Left renal pelvis (tissue), 4 donors: ENCODE measurements around the gene KCNJ8. TPM values are rescaled to one million over a fixed set of nuclear protein-coding genes. Genes with fewer than 3 reads are reported as not detected.

ENCODE experiments used
- DNase-seq, 4 donors: peaks; one replicate each; pipeline ENCODE4 v3.0.0-alpha.2; 2013; ENCODE audit warnings: low read depth in 4 of 4, low spot score in 3 of 4
- polyA plus RNA-seq, 4 donors: library from polyadenylated mRNA; unstranded; fragments of 120-200 nt; gene quantifications; one replicate each; pipeline ENCODE4 v1.2.1, GENCODE V29; 2013; ENCODE audit not compliant: insufficient read length in 4 of 4

The KCNJ8 gene
- polyA plus RNA-seq, 4 donors, result 15.6 to 22.9 (median 17.2) TPM

DNA sequence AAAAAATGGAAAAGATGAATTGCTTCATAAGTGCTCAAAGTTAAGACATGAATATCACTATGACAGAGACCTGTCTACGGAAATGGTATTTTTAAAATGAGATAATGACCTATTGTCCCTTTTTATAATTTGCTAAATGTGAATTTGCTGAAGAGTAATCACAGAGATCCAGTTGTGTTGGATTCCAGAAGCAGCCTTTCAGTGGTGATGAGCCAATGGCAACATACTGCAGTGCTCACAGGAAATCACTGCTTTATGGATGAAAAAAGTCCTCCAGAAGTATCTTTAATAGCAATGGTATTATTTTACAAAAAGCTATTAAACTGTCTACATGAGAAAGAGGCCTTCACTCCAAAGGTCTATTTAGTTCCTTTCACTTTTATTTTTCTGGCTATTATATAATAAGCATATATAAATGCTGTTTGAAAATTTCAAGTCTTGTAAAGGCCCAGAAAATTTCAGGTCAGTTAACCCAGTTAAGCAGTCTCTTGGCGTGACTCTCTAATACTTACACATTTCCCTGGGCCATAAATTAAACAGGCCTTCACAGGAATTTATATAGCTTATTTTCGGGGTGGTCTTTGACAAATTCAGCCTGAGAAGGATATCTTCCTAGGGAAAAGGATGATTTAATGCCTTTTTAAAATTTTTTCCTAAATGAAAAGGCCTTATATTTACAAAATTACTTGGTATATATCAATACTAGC, 55.4 kb downstream of the KCNJ8 start:
- peak in 2 of 4 donors; percentile 39 to 47 for DNase-seq

DNA sequence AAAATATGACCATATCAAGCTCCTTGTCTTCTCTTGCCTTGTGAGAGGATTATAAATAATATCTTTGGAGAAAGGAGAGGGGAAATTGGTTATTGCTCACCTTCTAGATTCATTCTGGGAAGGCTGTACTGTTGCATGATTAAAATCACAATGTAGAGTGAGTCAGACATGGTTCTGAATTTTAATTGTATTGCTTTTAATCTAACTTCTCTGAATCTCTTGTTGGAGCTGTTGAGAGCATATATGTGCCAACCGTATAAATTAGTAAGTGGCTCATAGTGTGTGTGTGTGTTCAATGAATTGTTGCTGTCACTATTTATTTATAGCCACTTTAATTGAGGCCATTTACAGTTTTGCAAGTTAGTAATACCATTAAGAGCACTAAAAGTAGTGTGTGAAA, 56.1 kb downstream of the KCNJ8 start:
- DNase-seq, result no peak

- DNase-seq, result no peak
Measured at GRCh38 chr12:21717767-21718166, 56.7 kb downstream of the KCNJ8 start.

DNA sequence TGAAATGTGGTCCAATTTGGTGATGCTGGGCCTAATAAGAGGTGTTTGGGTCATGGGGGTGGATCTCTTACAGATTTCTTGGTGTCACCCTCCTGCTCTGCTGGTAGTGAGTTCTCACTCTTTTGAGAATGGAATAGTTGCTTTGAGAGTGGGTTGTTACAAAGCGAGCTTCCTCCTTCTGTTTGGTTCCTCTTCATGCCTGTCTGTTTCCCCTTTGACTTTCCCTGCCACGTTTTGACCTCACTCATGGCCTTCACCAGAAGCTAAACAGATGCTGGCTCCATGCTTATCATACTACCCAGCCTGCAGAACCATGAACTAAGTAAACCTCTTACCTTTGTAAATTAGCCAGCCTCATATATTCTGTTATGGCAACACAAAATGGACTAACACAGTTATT, 59.1 kb downstream of the KCNJ8 start:
- DNase-seq, result no peak

Other genes starting within 250 kb of the KCNJ8 start
- gene SPX, start 248.4 kb downstream of the KCNJ8 start, polyA plus RNA-seq, result 10 to 100 TPM in 3 of 4 donors, under 1 TPM in 1; 0.81 to 22.6 (median 15.3) TPM
- under 1 TPM in 3 of 4 donors, not detected in 1; 0.10 to 0.32 (median 0.17) TPM for gene GYS2, start 169.9 kb downstream of the KCNJ8 start, polyA plus RNA-seq
- 1,000 to 10,000 TPM in 3 of 4 donors, 100 to 1,000 TPM in 1; 509 to 1,655 (median 1,413) TPM for gene LDHB, start 116.9 kb downstream of the KCNJ8 start, polyA plus RNA-seq
- gene ABCC9, start 166.7 kb upstream of the KCNJ8 start, polyA plus RNA-seq, result 10 to 100 TPM; 18.9 to 31.5 (median 22.6) TPM